OCI-LY1 (cell line): ENCODE measurements around the gene PAX3.

Experiments used
- CTCF ChIP-seq: fragments of 200-600 bp; sonication (generic), shearing (Covaris generic); IDR thresholded peaks from 2 replicates; pipeline ENCODE4 v1.5.1; 2017; ENCODE audit warnings: mild to moderate bottlenecking, antibody characterized with exemption, low read length, moderate library complexity, mixed read lengths
- EZH2 ChIP-seq: fragments of 200-600 bp; sonication (generic), shearing (Covaris generic); IDR thresholded peaks from 2 replicates; pipeline ENCODE4 v1.8.0; 2017; ENCODE audit warnings: borderline replicate concordance, mixed run types, mild to moderate bottlenecking, antibody characterized with exemption, low read length, moderate library complexity, mixed read lengths

- TF ChIP-seq CTCF (no peak), EZH2 (no peak)
Measured at GRCh38 chr2:222174450-222174849, 124.3 kb downstream of the PAX3 start.
